Hepatocyte (in vitro differentiated cells): ENCODE measurements around the gene LEMD2. TPM values are rescaled to one million over a fixed set of nuclear protein-coding genes. Genes with fewer than 3 reads are reported as not detected.

Experiments used
- DNase-seq: peaks from one replicate; pipeline ENCODE4 v3.0.0-alpha.2; 2016; ENCODE audit warnings: low spot score
- H2AFZ ChIP-seq: fragments of 200-600 bp; sonication (generic); 2 replicates; pipeline ENCODE4 v1.6.0; 2016; ENCODE audit warnings: antibody characterized with exemption, mild to moderate bottlenecking
- H3K27ac ChIP-seq: fragments of 200-600 bp; sonication (generic); 2 replicates; pipeline ENCODE4 v1.5.1; 2016; ENCODE audit warnings: mild to moderate bottlenecking
- H3K27me3 ChIP-seq: fragments of 200-600 bp; sonication (generic); 2 replicates; pipeline ENCODE4 v1.6.1; 2016
- H3K36me3 ChIP-seq: fragments of 200-600 bp; sonication (generic); replicated peaks from 2 replicates; pipeline ENCODE4 v1.5.1; 2016; ENCODE audit warnings: low read depth; ENCODE audit not compliant: insufficient read depth
- H3K4me1 ChIP-seq: fragments of 200-600 bp; sonication (generic); 2 replicates; pipeline ENCODE4 v1.5.1; 2016; ENCODE audit warnings: mild to moderate bottlenecking, moderate library complexity; ENCODE audit not compliant: insufficient read depth
- H3K4me2 ChIP-seq: fragments of 200-600 bp; sonication (generic); 2 replicates; pipeline ENCODE4 v1.6.0; 2016
- H3K4me3 ChIP-seq: fragments of 200-600 bp; sonication (generic); 2 replicates; pipeline ENCODE4 v1.5.1; 2016; ENCODE audit warnings: mild to moderate bottlenecking
- H3K79me2 ChIP-seq: fragments of 200-600 bp; sonication (generic); 2 replicates; pipeline ENCODE4 v1.6.0; 2017; ENCODE audit warnings: mild to moderate bottlenecking
- H3K9me2 ChIP-seq: fragments of 200-600 bp; sonication (generic); replicated peaks from 2 replicates; pipeline ENCODE4 v1.6.0; 2017; ENCODE audit warnings: mild to moderate bottlenecking; ENCODE audit not compliant: insufficient read depth
- H3K9me3 ChIP-seq: fragments of 200-600 bp; sonication (generic); 2 replicates; pipeline ENCODE4 v1.5.1; 2016; ENCODE audit warnings: low read depth, mild to moderate bottlenecking
- H4K20me1 ChIP-seq: fragments of 200-600 bp; sonication (generic); 2 replicates; pipeline ENCODE4 v1.6.0; 2016; ENCODE audit warnings: mild to moderate bottlenecking; ENCODE audit not compliant: insufficient read depth, poor library complexity, severe bottlenecking
- EZH2 ChIP-seq: fragments of 200-600 bp; sonication (generic); IDR thresholded peaks from 2 replicates; pipeline ENCODE4 v1.6.1; 2016; ENCODE audit warnings: antibody characterized with exemption, mild to moderate bottlenecking, borderline replicate concordance
- EZH2phosphoT487 ChIP-seq: fragments of 200-600 bp; sonication (generic); IDR thresholded peaks from one replicate; pipeline ENCODE4 v1.6.1; 2018; ENCODE audit warnings: antibody characterized with exemption, mild to moderate bottlenecking, low read depth, moderate library complexity; ENCODE audit not compliant: unreplicated experiment, severe bottlenecking
- WGBS: methylation state at CpG from one replicate; pipeline ENCODE4 v1.1.6; 2016; ENCODE audit warnings: low lambda C conversion rate; ENCODE audit errors: missing lambda C conversion rate; 5-methylcytosine and 5-hydroxymethylcytosine counted together
- polyA plus RNA-seq: library from polyadenylated mRNA; unstranded; fragments of >200 nt; fragmentation: Nextera tagmentation; extraction: Ambion mirVana; gene quantifications from 2 replicates; pipeline ENCODE4 v1.2.1, GENCODE V29; 2016
- total RNA-seq: library from RNA; depleted of rRNA; stranded (reverse); fragments of >200 nt; gene quantifications from 2 replicates; pipeline ENCODE4 v1.2.3, GENCODE V29; 2014
- TF ChIP-seq, protein P1 (sequence below): fragments of 200-600 bp; sonication (generic); IDR thresholded peaks from 2 replicates; pipeline ENCODE4 v1.5.1; 2016; ENCODE audit warnings: antibody characterized with exemption, mild to moderate bottlenecking; ENCODE audit not compliant: poor library complexity

Gene LEMD2
- total and polyA plus RNA-seq, 2 experiments from 2014 or later = 38.1 to 66.3 TPM

DNA sequence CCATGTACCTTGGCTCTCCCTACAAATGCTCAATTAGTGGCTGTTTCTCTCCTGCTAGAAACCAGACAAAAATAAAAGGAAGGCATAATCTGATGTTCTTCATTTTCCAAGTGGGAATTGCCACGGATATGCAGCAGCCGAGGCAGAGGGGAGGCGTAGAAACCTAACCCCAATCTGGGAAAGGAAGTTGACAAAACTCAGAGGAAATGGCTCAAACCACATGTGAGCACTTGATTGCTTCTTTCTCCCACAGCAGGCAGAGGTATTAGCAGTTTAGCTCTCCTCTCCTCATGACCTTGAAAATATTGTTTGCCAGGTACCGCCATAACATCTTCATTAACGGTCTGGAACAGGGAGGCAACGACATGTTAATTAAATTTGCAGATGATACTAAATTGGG is 18.7 kb upstream of the LEMD2 start:
- Histone ChIP-seq H3K4me3 (no peak overlapping the region), H3K27ac (no peak overlapping the region), H3K79me2 (no peaks in the 10 kb centered on the region), H3K9me2 (no peaks in the 10 kb centered on the region), H3K4me2 (no peak overlapping the region), H3K9me3 (no peaks in the 10 kb centered on the region), H3K4me1 (no peaks in the 10 kb centered on the region), H3K36me3 (no peaks in the 10 kb centered on the region), H4K20me1 (no peaks in the 10 kb centered on the region), H2AFZ (no peak overlapping the region), H3K27me3 (peaks cover 20% of the 10 kb centered on the region)
- TF ChIP-seq EZH2 (no peak), EZH2phosphoT487 (no peak)
- TF ChIP-seq, protein P1, sequence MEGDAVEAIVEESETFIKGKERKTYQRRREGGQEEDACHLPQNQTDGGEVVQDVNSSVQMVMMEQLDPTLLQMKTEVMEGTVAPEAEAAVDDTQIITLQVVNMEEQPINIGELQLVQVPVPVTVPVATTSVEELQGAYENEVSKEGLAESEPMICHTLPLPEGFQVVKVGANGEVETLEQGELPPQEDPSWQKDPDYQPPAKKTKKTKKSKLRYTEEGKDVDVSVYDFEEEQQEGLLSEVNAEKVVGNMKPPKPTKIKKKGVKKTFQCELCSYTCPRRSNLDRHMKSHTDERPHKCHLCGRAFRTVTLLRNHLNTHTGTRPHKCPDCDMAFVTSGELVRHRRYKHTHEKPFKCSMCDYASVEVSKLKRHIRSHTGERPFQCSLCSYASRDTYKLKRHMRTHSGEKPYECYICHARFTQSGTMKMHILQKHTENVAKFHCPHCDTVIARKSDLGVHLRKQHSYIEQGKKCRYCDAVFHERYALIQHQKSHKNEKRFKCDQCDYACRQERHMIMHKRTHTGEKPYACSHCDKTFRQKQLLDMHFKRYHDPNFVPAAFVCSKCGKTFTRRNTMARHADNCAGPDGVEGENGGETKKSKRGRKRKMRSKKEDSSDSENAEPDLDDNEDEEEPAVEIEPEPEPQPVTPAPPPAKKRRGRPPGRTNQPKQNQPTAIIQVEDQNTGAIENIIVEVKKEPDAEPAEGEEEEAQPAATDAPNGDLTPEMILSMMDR = no peak
- 87% methylated on average over 6 of the region's 6 CpGs for WGBS
- DNase-seq = no peak

GRCh38 chr6:33806841-33807240 is 17.9 kb upstream of the LEMD2 start:
- Histone ChIP-seq H3K27me3 (peaks cover 20% of the 10 kb centered on the region), H3K4me2 (no peak overlapping the region), H3K36me3 (no peaks in the 10 kb centered on the region), H2AFZ (no peak overlapping the region), H3K9me2 (no peaks in the 10 kb centered on the region), H4K20me1 (no peaks in the 10 kb centered on the region), H3K4me3 (no peak overlapping the region), H3K4me1 (no peaks in the 10 kb centered on the region), H3K27ac (no peak overlapping the region), H3K79me2 (no peaks in the 10 kb centered on the region), H3K9me3 (no peaks in the 10 kb centered on the region)
- TF ChIP-seq, protein P1 = no peak
- TF ChIP-seq EZH2 (no peak), EZH2phosphoT487 (no peak)
- WGBS = 79% methylated on average over 9 of the region's 9 CpGs
- DNase-seq = no peak

DNA sequence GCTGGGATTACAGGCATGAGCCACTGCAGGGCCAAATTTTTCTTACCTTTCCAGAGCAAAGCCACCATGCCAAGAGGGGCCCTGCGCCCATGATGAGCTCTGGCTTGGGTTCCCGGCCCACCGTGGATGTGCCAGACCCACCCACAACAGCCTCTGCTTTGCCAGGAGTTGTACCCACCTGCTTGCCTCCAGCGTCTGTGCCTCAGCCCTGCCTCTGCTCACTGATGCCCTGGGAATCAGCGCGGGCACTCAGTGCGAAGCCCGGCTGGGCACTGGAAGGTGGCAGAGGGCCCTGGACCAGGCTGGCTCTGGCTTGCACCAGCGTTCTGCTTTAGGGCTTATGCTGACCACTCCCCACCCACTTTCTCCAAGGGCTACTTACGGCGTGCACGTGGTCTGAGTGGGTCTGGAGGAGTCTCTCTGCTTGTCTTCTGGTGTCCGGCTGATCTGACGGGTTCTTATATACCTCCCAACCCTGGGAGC is 14.7 kb upstream of the LEMD2 start, which contains the start of gene MLN:
Gene MLN (minus strand): TSS at position 433 of the 483 bp plus-strand sequence. CDS start 2,840 bp downstream, outside the sequence.
- Histone ChIP-seq H3K27ac (no peak within 1 kb of the TSS), H3K79me2 (no peaks in the 10 kb centered on the region), H3K9me2 (no peaks in the 10 kb centered on the region), H2AFZ (no peak within 1 kb of the TSS), H3K36me3 (no peaks in the 10 kb centered on the region), H3K4me3 (no peak within 1 kb of the TSS), H3K9me3 (no peaks in the 10 kb centered on the region), H4K20me1 (no peaks in the 10 kb centered on the region), H3K4me2 (no peak within 1 kb of the TSS), H3K4me1 (no peaks in the 10 kb centered on the region), H3K27me3 (peaks cover 10% of the 10 kb centered on the region)
- whole genome bisulfite sequencing = 89% methylated on average over 14 of the region's 14 CpGs
- no peak for DNase-seq
- TF ChIP-seq EZH2phosphoT487 = no peak
- TF ChIP-seq EZH2 = no peak
- TF ChIP-seq, protein P1 = no peak
